ENCODE data around the gene HNRNPC.
"Not testable (repeated sequence)": the region's sequence is repeated elsewhere in the genome, so short reads cannot be mapped to it uniquely, and the experiment has no call there.

HNRNPC gene

DNA sequence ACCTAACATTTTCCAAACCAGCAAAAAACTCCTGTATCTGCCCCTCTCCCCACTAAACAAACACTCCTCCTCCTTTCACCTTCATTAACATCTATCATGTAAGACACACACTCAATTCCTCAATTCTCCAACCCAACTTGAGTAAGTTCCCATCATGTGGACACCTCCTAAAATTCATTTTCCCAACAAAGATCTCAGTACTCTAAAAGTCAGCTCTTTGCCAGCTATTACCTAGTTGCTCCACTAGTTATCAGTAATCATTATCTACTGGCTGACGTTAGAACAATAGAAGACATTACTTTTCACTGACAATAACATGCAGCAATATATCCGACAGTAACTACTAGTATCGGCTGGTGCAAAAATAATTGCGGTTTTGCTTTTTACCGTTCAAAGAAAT, 42.1 kb downstream of the HNRNPC start:
- Histone ChIP-seq H3K4me1 (ENCODE audit: insufficient read depth, low read length) (peaks cover 5% of the 10 kb centered on the region; the same call in 1 of the 2 replicates), H3K79me2 (ENCODE audit: insufficient read depth, low read length) (peaks cover 100% of the 10 kb centered on the region), H3K27ac (ENCODE audit: low read length) (no peak overlapping the region), H3K4me2 (ENCODE audit: insufficient read depth, low read length) (no peak overlapping the region), H3K27me3 (ENCODE audit: insufficient read depth, low read length, poor library complexity) (no peaks in the 10 kb centered on the region), H4K20me1 (ENCODE audit: insufficient read depth, low read length) (peaks cover 93% of the 10 kb centered on the region), H3K36me3 (ENCODE audit: insufficient read depth, low read length) (peaks cover 100% of the 10 kb centered on the region), H3K9me3 (ENCODE audit: insufficient read depth, low read length, severe bottlenecking) (no peaks in the 10 kb centered on the region), H2AFZ (ENCODE audit: low read depth, low read length) (no peak overlapping the region), H3K4me3 (ENCODE audit: low read depth in 1 of 2, low read length in 2 of 2) (no peak overlapping the region), H3K9ac (ENCODE audit: low read depth, low read length) (no peak overlapping the region)
- TF ChIP-seq CTCF (IDR thresholded peaks at IDR 0.05; ENCODE audit: borderline replicate concordance, extremely low read depth, low read length, poor library complexity, severe bottlenecking) (no peak), EZH2 (IDR thresholded peaks at IDR 0.05; ENCODE audit: borderline replicate concordance, low read depth, low read length, severe bottlenecking) (no peak)
- DNase-seq (no peak), ATAC-seq (ENCODE audit: insufficient read depth, low read depth) (no peak)

- peaks cover 100% of the 10 kb centered on the region for H3K79me2 ChIP-seq (ENCODE audit: insufficient read depth, low read length)
- H3K9me3 ChIP-seq (ENCODE audit: insufficient read depth, low read length, severe bottlenecking): no peaks in the 10 kb centered on the region
- TF ChIP-seq CTCF (IDR thresholded peaks at IDR 0.05; ENCODE audit: borderline replicate concordance, extremely low read depth, low read length, poor library complexity, severe bottlenecking): no peak
- TF ChIP-seq EZH2 (IDR thresholded peaks at IDR 0.05; ENCODE audit: borderline replicate concordance, low read depth, low read length, severe bottlenecking): no peak
- H3K4me2 ChIP-seq (ENCODE audit: insufficient read depth, low read length): no peak overlapping the region
- no peak overlapping the region for H2AFZ ChIP-seq (ENCODE audit: low read depth, low read length)
- H3K4me3 ChIP-seq (ENCODE audit: low read depth in 1 of 2, low read length in 2 of 2): no peak overlapping the region
- H3K27me3 ChIP-seq (ENCODE audit: insufficient read depth, low read length, poor library complexity): no peaks in the 10 kb centered on the region
- no peak overlapping the region for H3K9ac ChIP-seq (ENCODE audit: low read depth, low read length)
- ATAC-seq (ENCODE audit: insufficient read depth, low read depth): no peak
- no peak for DNase-seq
- peaks cover 94% of the 10 kb centered on the region for H4K20me1 ChIP-seq (ENCODE audit: insufficient read depth, low read length)
- H3K4me1 ChIP-seq (ENCODE audit: insufficient read depth, low read length): peaks cover 4% of the 10 kb centered on the region; the same call in 1 of the 2 replicates
- no peak overlapping the region for H3K27ac ChIP-seq (ENCODE audit: low read length)
- H3K36me3 ChIP-seq (ENCODE audit: insufficient read depth, low read length): peaks cover 100% of the 10 kb centered on the region
These were observed 42.8 kb downstream of the HNRNPC start for GRCh38 chr14:21226467-21226866.

- DNase-seq; H3K27ac ChIP-seq (ENCODE audit: low read length); H3K4me2 ChIP-seq (ENCODE audit: insufficient read depth, low read length): not testable (repeated sequence)
These were observed 44.1 kb downstream of the HNRNPC start for GRCh38 chr14:21225164-21225563.

GRCh38 chr14:21220874-21221477, 48.3 kb downstream of the HNRNPC start:
- Histone ChIP-seq H3K9ac (ENCODE audit: low read depth, low read length) (no peak overlapping the region), H3K79me2 (ENCODE audit: insufficient read depth, low read length) (peaks cover 100% of the 10 kb centered on the region), H3K36me3 (ENCODE audit: insufficient read depth, low read length) (peaks cover 100% of the 10 kb centered on the region), H3K9me3 (ENCODE audit: insufficient read depth, low read length, severe bottlenecking) (no peaks in the 10 kb centered on the region), H3K4me2 (ENCODE audit: insufficient read depth, low read length) (no peak overlapping the region), H3K27ac (ENCODE audit: low read length) (no peak overlapping the region), H3K27me3 (ENCODE audit: insufficient read depth, low read length, poor library complexity) (no peaks in the 10 kb centered on the region), H3K4me1 (ENCODE audit: insufficient read depth, low read length) (no peaks in the 10 kb centered on the region; the same call in 1 of the 2 replicates), H2AFZ (ENCODE audit: low read depth, low read length) (no peak overlapping the region), H3K4me3 (ENCODE audit: low read depth in 1 of 2, low read length in 2 of 2) (no peak overlapping the region), H4K20me1 (ENCODE audit: insufficient read depth, low read length) (peaks cover 97% of the 10 kb centered on the region)
- no peak for ATAC-seq (ENCODE audit: insufficient read depth, low read depth)
- no peak for TF ChIP-seq CTCF (IDR thresholded peaks at IDR 0.05; ENCODE audit: borderline replicate concordance, extremely low read depth, low read length, poor library complexity, severe bottlenecking)
- no peak for TF ChIP-seq EZH2 (IDR thresholded peaks at IDR 0.05; ENCODE audit: borderline replicate concordance, low read depth, low read length, severe bottlenecking)
- DNase-seq: no peak

More at GRCh38 chr14:21225164-21225563, 44.1 kb downstream of the HNRNPC start:
- Histone ChIP-seq H3K36me3 (ENCODE audit: insufficient read depth, low read length) (peaks cover 100% of the 10 kb centered on the region), H3K79me2 (ENCODE audit: insufficient read depth, low read length) (peaks cover 100% of the 10 kb centered on the region), H4K20me1 (ENCODE audit: insufficient read depth, low read length) (peaks cover 95% of the 10 kb centered on the region)
- H3K9me3 ChIP-seq (ENCODE audit: insufficient read depth, low read length, severe bottlenecking); H3K9ac ChIP-seq (ENCODE audit: low read depth, low read length); ATAC-seq (ENCODE audit: insufficient read depth, low read depth); H3K4me1 ChIP-seq (ENCODE audit: insufficient read depth, low read length); H2AFZ ChIP-seq (ENCODE audit: low read depth, low read length); H3K4me3 ChIP-seq (ENCODE audit: low read depth in 1 of 2, low read length in 2 of 2); H3K27me3 ChIP-seq (ENCODE audit: insufficient read depth, low read length, poor library complexity): not testable (repeated sequence)

Measured in DND-41 (cell line).